HEK293T (cell line): Measurements from ENCODE around the gene KCTD11.
"Not testable (repeated sequence)": the region's sequence is repeated elsewhere in the genome, so short reads cannot be mapped to it uniquely, and the experiment has no call there.

ENCODE experiments used
- CTCF ChIA-PET: fragments of 350-600 bp; formaldehyde crosslinking; extraction: SDS; loops from one replicate; lab custom pipeline; 2021; ENCODE audit warnings: antibody characterized with exemption, inconsistent platforms; lab: Yijun Ruan, JAX
- POLR2A ChIA-PET: fragments of 350-600 bp; formaldehyde crosslinking; extraction: SDS; loops from one replicate; lab custom pipeline; 2020; ENCODE audit warnings: antibody characterized with exemption, inconsistent platforms; lab: Yijun Ruan, JAX
- DNase-seq: peaks from one replicate; pipeline ENCODE4 v3.0.0; 2012; ENCODE audit warnings: mixed read lengths; ENCODE audit errors: extremely low spot score
- ARNT ChIP-seq: fragments of 450-650 bp; IDR thresholded peaks from 2 replicates; pipeline ENCODE4 v1.6.1; 2017; ENCODE audit warnings: mild to moderate bottlenecking
- BHLHE40 ChIP-seq: fragments of 450-650 bp; IDR thresholded peaks from 2 replicates; pipeline ENCODE4 v1.6.1; 2016; ENCODE audit warnings: mild to moderate bottlenecking, moderate library complexity, borderline replicate concordance
- CTBP1 ChIP-seq: fragments of 450-650 bp; IDR thresholded peaks from 2 replicates; pipeline ENCODE4 v1.6.1; 2016; ENCODE audit warnings: borderline replicate concordance
- ELF4 ChIP-seq: fragments of 450-650 bp; IDR thresholded peaks from 2 replicates; pipeline ENCODE4 v1.6.1; 2017; ENCODE audit warnings: antibody characterized with exemption
- FOXA1 ChIP-seq: fragments of 450-650 bp; IDR thresholded peaks from 2 replicates; pipeline ENCODE4 v1.6.1; 2016; ENCODE audit warnings: mild to moderate bottlenecking
- FOXK2 ChIP-seq: fragments of 450-650 bp; IDR thresholded peaks from 2 replicates; pipeline ENCODE4 v1.6.1; 2016; ENCODE audit warnings: mild to moderate bottlenecking
- FOXM1 ChIP-seq: fragments of 450-650 bp; IDR thresholded peaks from 2 replicates; pipeline ENCODE4 v1.6.1; 2017; ENCODE audit warnings: mild to moderate bottlenecking, borderline replicate concordance
- HDGF ChIP-seq: fragments of 450-650 bp; IDR thresholded peaks from 2 replicates; pipeline ENCODE4 v1.6.1; 2017; ENCODE audit warnings: antibody characterized with exemption, borderline replicate concordance
- L3MBTL2 ChIP-seq: fragments of 450-650 bp; conservative IDR thresholded peaks from 2 replicates; pipeline ENCODE4 v1.6.1; 2016; ENCODE audit warnings: mild to moderate bottlenecking
- LEF1 ChIP-seq: fragments of 450-650 bp; IDR thresholded peaks from 2 replicates; pipeline ENCODE4 v1.6.1; 2017; ENCODE audit warnings: mild to moderate bottlenecking, borderline replicate concordance
- NFRKB ChIP-seq: fragments of 450-650 bp; IDR thresholded peaks from 2 replicates; pipeline ENCODE4 v1.6.1; 2016; ENCODE audit warnings: mild to moderate bottlenecking, moderate library complexity
- PKNOX1 ChIP-seq: fragments of 450-650 bp; IDR thresholded peaks from 2 replicates; pipeline ENCODE4 v1.6.1; 2016
- SP1 ChIP-seq: fragments of 450-650 bp; IDR thresholded peaks from 2 replicates; pipeline ENCODE4 v1.6.1; 2017
- SUZ12 ChIP-seq: fragments of 450-650 bp; IDR thresholded peaks from 2 replicates; pipeline ENCODE4 v1.6.1; 2016; ENCODE audit warnings: mild to moderate bottlenecking
- TARDBP ChIP-seq: fragments of 450-650 bp; IDR thresholded peaks from 2 replicates; pipeline ENCODE4 v1.6.1; 2016
- ZNF384 ChIP-seq: fragments of 450-650 bp; IDR thresholded peaks from 2 replicates; pipeline ENCODE4 v1.6.1; 2016

Gene KCTD11

GRCh38 chr17:7355573-7355972 lies 3.6 kb downstream of the KCTD11 start:
- no peak for TF ChIP-seq NFRKB
- no peak for TF ChIP-seq SUZ12
- TF ChIP-seq HDGF, result no peak
- no peak for TF ChIP-seq TARDBP
- no peak for TF ChIP-seq BHLHE40
- TF ChIP-seq CTBP1, result no peak
- TF ChIP-seq FOXM1, result no peak
- TF ChIP-seq SP1, result no peak
- no peak for TF ChIP-seq FOXK2
- TF ChIP-seq LEF1, result no peak
- TF ChIP-seq FOXA1, result no peak
- TF ChIP-seq PKNOX1, result no peak
- TF ChIP-seq L3MBTL2, result no peak
- no peak for TF ChIP-seq ZNF384
- no peak for TF ChIP-seq ARNT
- TF ChIP-seq ELF4, result no peak
- CTCF ChIA-PET, result interaction anchor here (0.6 to 1.8 kb wide), 12 partner anchors 14 to 214 kb away, joined by 3 to 11 read pairs (median 3); partner anchors contain the start of genes CHRNB1 and TMEM102
- no peak for DNase-seq
- POLR2A ChIA-PET, result interaction anchor here (0.9 to 2.8 kb wide), 5 partner anchors 47 to 205 kb away, joined by 3 to 14 read pairs (median 5); partner anchors contain the start of genes TMEM102 and TMEM256

GRCh38 chr17:7356072-7356549 lies 4.1 kb downstream of the KCTD11 start:
- TF ChIP-seq CTBP1 (peak; percentile 21; the same call in 1 of the 2 replicates), FOXA1 (no peak), ARNT (no peak), TARDBP (no peak), NFRKB (no peak), FOXM1 (no peak), L3MBTL2 (no peak), HDGF (peak; percentile 63; the same call in 1 of the 2 replicates), FOXK2 (no peak), ZNF384 (no peak), BHLHE40 (no peak), SUZ12 (no peak)
- CTCF ChIA-PET, result interaction anchor here (0.6 to 1.8 kb wide), 13 partner anchors 14 to 213 kb away, joined by 3 to 11 read pairs (median 3); partner anchors contain the start of genes FGF11 and TMEM102
- DNase-seq, result peak; percentile 83
- POLR2A ChIA-PET, result interaction anchor here (0.6 to 2.8 kb wide), 6 partner anchors 47 to 331 kb away, joined by 3 to 14 read pairs (median 4); partner anchors contain the start of genes TMEM102, TMEM256 and TP53

GRCh38 chr17:7356756-7357155 lies 4.8 kb downstream of the KCTD11 start:
- no peak for TF ChIP-seq FOXM1
- TF ChIP-seq ZNF384, result no peak
- no peak for TF ChIP-seq BHLHE40
- no peak for TF ChIP-seq NFRKB
- TF ChIP-seq LEF1, result no peak
- TF ChIP-seq SUZ12, result no peak
- no peak for TF ChIP-seq HDGF
- TF ChIP-seq SP1, result no peak
- no peak for TF ChIP-seq ELF4
- no peak for TF ChIP-seq FOXA1
- POLR2A ChIA-PET, result interaction anchor here (0.6 to 2.8 kb wide), 3 partner anchors 79 to 331 kb away, joined by 3 to 14 read pairs (median 9); partner anchors contain the start of genes TMEM102 and TP53
- CTCF ChIA-PET, result interaction anchor here (0.9 to 1.8 kb wide), 5 partner anchors 79 to 205 kb away, joined by 3 to 11 read pairs (median 4); partner anchors contain the start of genes FGF11 and TMEM102

GRCh38 chr17:7357381-7357780 lies 5.4 kb downstream of the KCTD11 start:
- ChIA-PET CTCF (interaction anchor here (1.1 to 1.8 kb wide), 2 partner anchors 79 to 129 kb away, joined by 3 to 11 read pairs; partner anchors contain the start of gene TMEM102), POLR2A (no interaction called here)
- DNase-seq, result no peak

More at GRCh38 chr17:7356756-7357155, 4.8 kb downstream of the KCTD11 start:
- no peak for DNase-seq

GRCh38 chr17:7361906-7362305 lies 9.9 kb downstream of the KCTD11 start:
- TF ChIP-seq BHLHE40 (no peak), FOXK2 (no peak), LEF1 (no peak)
- POLR2A ChIA-PET, result interaction anchor here (1.1 kb wide), 1 partner anchor 33 kb away, joined by 3 read pairs; no protein-coding TSS in a partner anchor
- no peak for DNase-seq
- CTCF ChIA-PET, result interaction anchor here (1.3 kb wide), 1 partner anchor 12 kb away, joined by 3 read pairs; no protein-coding TSS in a partner anchor

More at GRCh38 chr17:7357381-7357780, 5.4 kb downstream of the KCTD11 start:
- TF ChIP-seq SP1 (no peak), SUZ12 (no peak), BHLHE40 (no peak), ELF4 (no peak), ZNF384 (no peak), L3MBTL2 (no peak), FOXM1 (no peak), NFRKB (no peak), TARDBP (no peak), LEF1 (no peak), PKNOX1 (no peak), FOXK2 (no peak), FOXA1 (no peak), ARNT (no peak), CTBP1 (no peak), HDGF (no peak)

GRCh38 chr17:7363311-7363710 lies 11.3 kb downstream of the KCTD11 start:
- ChIA-PET CTCF (interaction anchor here (0.7 to 1.3 kb wide), 2 partner anchors 11 to 82 kb away, joined by 3 to 4 read pairs; partner anchors contain the start of gene SLC2A4), POLR2A (no interaction called here)
- DNase-seq, result no peak
- TF ChIP-seq HDGF, result no peak
- TF ChIP-seq BHLHE40, result no peak
- no peak for TF ChIP-seq ARNT
- no peak for TF ChIP-seq ZNF384
- TF ChIP-seq FOXM1, result no peak
- no peak for TF ChIP-seq L3MBTL2
- TF ChIP-seq NFRKB, result no peak
- TF ChIP-seq FOXA1, result no peak
- TF ChIP-seq LEF1, result no peak
- no peak for TF ChIP-seq PKNOX1
- no peak for TF ChIP-seq FOXK2

- CTCF ChIA-PET, DNase-seq, POLR2A ChIA-PET: not testable (repeated sequence)
These were observed 14.0 kb downstream of the KCTD11 start for GRCh38 chr17:7365963-7366362.
